ENCODE results near the gene TFDP1. TPM values are rescaled to one million over a fixed set of nuclear protein-coding genes. Genes with fewer than 3 reads are reported as not detected.

Gene TFDP1
- total and polyA plus RNA-seq, 2 donors (not counting 1 experiment from before 2014, with no cell fraction given) = 44.8 to 115 TPM

DNA sequence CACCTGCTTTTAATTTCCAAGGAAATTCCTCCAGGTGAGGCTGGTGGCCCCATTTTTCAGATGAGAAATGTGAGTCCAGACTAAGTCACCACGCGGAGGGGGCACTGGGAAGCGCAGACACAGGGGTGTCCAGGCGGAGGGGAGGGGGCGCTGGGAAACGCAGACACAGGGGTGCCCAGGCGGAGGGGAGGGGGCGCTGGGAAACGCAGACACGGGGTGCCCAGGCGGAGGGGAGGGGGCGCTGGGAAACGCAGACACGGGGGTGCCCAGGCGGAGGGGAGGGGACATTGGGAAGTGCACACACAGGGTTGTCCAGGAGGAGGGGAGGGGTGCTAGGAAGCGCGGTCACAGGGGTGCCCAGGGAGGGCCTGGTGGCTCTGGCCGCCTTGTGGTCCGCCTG lies 86.0 kb downstream of the TFDP1 start:
- H3K79me2 ChIP-seq (ENCODE audit: control insufficient read depth, insufficient read depth, low read length) = no peaks in the 10 kb centered on the region
- H3K27ac ChIP-seq (ENCODE audit: insufficient read depth, low read length) = no peak overlapping the region
- H3K36me3 ChIP-seq (ENCODE audit: control insufficient read depth, insufficient read depth, low read length) = no peaks in the 10 kb centered on the region
- no peak overlapping the region for H3K9ac ChIP-seq (ENCODE audit: insufficient read depth, low read length)
- H2AFZ ChIP-seq (ENCODE audit: low read length) = no peak overlapping the region
- no peak for DNase-seq (ENCODE audit: low read depth in 2 of 2)
- H4K20me1 ChIP-seq (ENCODE audit: control insufficient read depth, extremely low read depth, insufficient read depth, low read length) = no peaks in the 10 kb centered on the region
- no peaks in the 10 kb centered on the region for H3K9me3 ChIP-seq (ENCODE audit: control insufficient read depth, insufficient read depth, low read depth, low read length)
- TF ChIP-seq CTCF (conservative IDR thresholded peaks at IDR 0.05 in 1 of 2, IDR thresholded peaks at IDR 0.05 in 1 of 2; ENCODE audit: low read depth in 1 of 2, low read length in 2 of 2) = no peak
- no peak for TF ChIP-seq EZH2 (IDR thresholded peaks at IDR 0.05; ENCODE audit: low read length, missing control alignments)
- no peaks in the 10 kb centered on the region for H3K4me1 ChIP-seq (ENCODE audit: control insufficient read depth, extremely low read depth, insufficient read depth, low read length)
- no peak overlapping the region for H3K4me2 ChIP-seq (ENCODE audit: extremely low read depth, insufficient read depth, low read length)
- H3K4me3 ChIP-seq (replicated peaks in 1 of 4; ENCODE audit: control extremely low read depth in 1 of 4, insufficient read depth in 1 of 4, low read depth in 3 of 4, low read length in 4 of 4) = no peak overlapping the region
- H3K27me3 ChIP-seq (ENCODE audit: control insufficient read depth, insufficient read depth, low read length) = no peaks in the 10 kb centered on the region

DNA sequence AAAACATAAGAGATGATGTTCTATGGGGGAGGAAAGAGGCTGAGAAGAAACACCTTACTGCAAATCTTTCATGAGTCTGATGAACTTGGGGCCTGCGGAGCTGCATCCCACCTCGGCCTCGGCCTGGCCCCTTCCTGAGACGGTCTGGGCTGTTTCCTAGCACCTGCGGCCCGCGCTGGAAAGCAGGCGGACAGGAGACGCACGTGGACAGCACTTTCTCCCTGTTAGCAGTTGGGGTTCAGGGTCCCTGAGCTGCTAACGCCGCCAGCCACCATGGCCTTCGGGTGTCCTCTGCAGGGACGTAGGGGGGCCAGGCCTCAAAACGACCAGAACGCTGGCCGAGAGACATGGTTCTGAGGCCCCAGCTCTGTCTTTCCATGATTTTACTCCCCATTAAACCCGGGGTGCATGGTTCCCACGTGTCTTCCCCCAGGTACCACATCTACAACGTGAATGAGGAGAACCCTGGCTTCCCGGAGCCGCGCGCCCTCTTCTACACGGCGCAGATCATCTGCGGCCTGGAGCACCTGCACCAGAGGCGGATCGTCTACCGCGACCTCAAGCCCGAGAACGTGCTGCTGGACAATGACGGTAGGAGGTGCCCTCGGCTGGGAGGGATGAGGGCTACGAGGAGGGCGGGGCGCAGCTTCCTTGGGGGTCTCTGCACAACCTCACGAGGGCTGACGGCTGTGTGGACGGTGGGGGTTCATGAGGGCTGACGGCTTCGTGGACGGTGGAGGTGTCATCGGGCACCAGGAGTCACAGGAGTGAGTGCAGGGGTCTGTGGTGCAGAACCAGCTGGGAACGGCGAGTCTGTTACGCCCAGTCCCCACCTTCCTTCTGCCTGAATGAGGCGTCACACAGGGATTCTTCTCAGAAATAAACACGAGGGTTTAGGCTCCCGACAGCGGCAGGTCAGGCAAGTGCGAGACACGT lies 86.8 kb downstream of the TFDP1 start:
- H3K4me1 ChIP-seq (ENCODE audit: control insufficient read depth, extremely low read depth, insufficient read depth, low read length) = no peaks in the 10 kb centered on the region
- no peak overlapping the region for H3K9ac ChIP-seq (ENCODE audit: insufficient read depth, low read length)
- no peaks in the 10 kb centered on the region for H4K20me1 ChIP-seq (ENCODE audit: control insufficient read depth, extremely low read depth, insufficient read depth, low read length)
- no peak overlapping the region for H2AFZ ChIP-seq (ENCODE audit: low read length)
- no peaks in the 10 kb centered on the region for H3K36me3 ChIP-seq (ENCODE audit: control insufficient read depth, insufficient read depth, low read length)
- DNase-seq (ENCODE audit: low read depth in 2 of 2) = no peak
- no peaks in the 10 kb centered on the region for H3K79me2 ChIP-seq (ENCODE audit: control insufficient read depth, insufficient read depth, low read length)
- H3K9me3 ChIP-seq (ENCODE audit: control insufficient read depth, insufficient read depth, low read depth, low read length) = no peaks in the 10 kb centered on the region
- no peaks in the 10 kb centered on the region for H3K27me3 ChIP-seq (ENCODE audit: control insufficient read depth, insufficient read depth, low read length)
- no peak overlapping the region for H3K4me3 ChIP-seq (replicated peaks in 1 of 4; ENCODE audit: control extremely low read depth in 1 of 4, insufficient read depth in 1 of 4, low read depth in 3 of 4, low read length in 4 of 4)
- no peak overlapping the region for H3K4me2 ChIP-seq (ENCODE audit: extremely low read depth, insufficient read depth, low read length)
- no peak overlapping the region for H3K27ac ChIP-seq (ENCODE audit: insufficient read depth, low read length)
- no peak for TF ChIP-seq CTCF (conservative IDR thresholded peaks at IDR 0.05 in 1 of 2, IDR thresholded peaks at IDR 0.05 in 1 of 2; ENCODE audit: low read depth in 1 of 2, low read length in 2 of 2)
- no peak for TF ChIP-seq EZH2 (IDR thresholded peaks at IDR 0.05; ENCODE audit: low read length, missing control alignments)

GRCh38 chr13:113672002-113672651 lies 87.6 kb downstream of the TFDP1 start:
- Histone ChIP-seq H3K4me3 (replicated peaks in 1 of 4; ENCODE audit: control extremely low read depth in 1 of 4, insufficient read depth in 1 of 4, low read depth in 3 of 4, low read length in 4 of 4) (no peak overlapping the region), H3K27me3 (ENCODE audit: control insufficient read depth, insufficient read depth, low read length) (no peaks in the 10 kb centered on the region), H3K4me1 (ENCODE audit: control insufficient read depth, extremely low read depth, insufficient read depth, low read length) (no peaks in the 10 kb centered on the region), H3K4me2 (ENCODE audit: extremely low read depth, insufficient read depth, low read length) (no peak overlapping the region), H3K9me3 (ENCODE audit: control insufficient read depth, insufficient read depth, low read depth, low read length) (no peaks in the 10 kb centered on the region), H3K9ac (ENCODE audit: insufficient read depth, low read length) (no peak overlapping the region), H2AFZ (ENCODE audit: low read length) (no peak overlapping the region), H3K27ac (ENCODE audit: insufficient read depth, low read length) (no peak overlapping the region), H3K36me3 (ENCODE audit: control insufficient read depth, insufficient read depth, low read length) (no peaks in the 10 kb centered on the region), H4K20me1 (ENCODE audit: control insufficient read depth, extremely low read depth, insufficient read depth, low read length) (no peaks in the 10 kb centered on the region), H3K79me2 (ENCODE audit: control insufficient read depth, insufficient read depth, low read length) (no peaks in the 10 kb centered on the region)
- no peak for TF ChIP-seq CTCF (conservative IDR thresholded peaks at IDR 0.05 in 1 of 2, IDR thresholded peaks at IDR 0.05 in 1 of 2; ENCODE audit: low read depth in 1 of 2, low read length in 2 of 2)
- no peak for DNase-seq (ENCODE audit: low read depth in 2 of 2)

Measured in fibroblast of lung (primary cell).